ENCODE measurements around the gene FHIT.

GRCh38 chr3:59882746-59883145 is 1368.5 kb downstream of the FHIT start:
- TF ChIP-seq CTCF (IDR thresholded peaks at IDR 0.05; ENCODE audit: low read depth, low read length, poor library complexity, severe bottlenecking) (no peak), EZH2phosphoT487 (IDR thresholded peaks at IDR 0.05; ENCODE audit: borderline replicate concordance, low read length) (no peak)
